Renal pelvis (tissue), 4 donors: ENCODE measurements around the gene VWF. TPM values are rescaled to one million over a fixed set of nuclear protein-coding genes. Genes with fewer than 3 reads are reported as not detected.
"Not testable (repeated sequence)": the region's sequence is repeated elsewhere in the genome, so short reads cannot be mapped to it uniquely, and the experiment has no call there.

Experiments
- DNase-seq: peaks from one replicate; pipeline ENCODE4 v3.0.0-alpha.2; 2013
- polyA plus RNA-seq, 3 donors: library from polyadenylated mRNA; unstranded; fragments of 120-200 nt; gene quantifications; one replicate each; pipeline ENCODE4 v1.2.1, GENCODE V29; 2013; ENCODE audit not compliant: insufficient read length in 3 of 3

The VWF gene
- polyA plus RNA-seq, 3 donors, result 9.4 to 18.1 (median 10.6) TPM

GRCh38 chr12:6146509-6146908 lies 22.0 kb upstream of the VWF start:
- no peak for DNase-seq

GRCh38 chr12:6145564-6145963 lies 21.1 kb upstream of the VWF start:
- DNase-seq, result no peak

- no peak for DNase-seq
These were observed 18.8 kb upstream of the VWF start for GRCh38 chr12:6143303-6143675.

- DNase-seq, result not testable (repeated sequence)
These were observed 18.2 kb upstream of the VWF start for GRCh38 chr12:6142368-6143302.

- DNase-seq, result not testable (repeated sequence)
These were observed 17.4 kb upstream of the VWF start for GRCh38 chr12:6141731-6142367.

- peak; percentile 60 for DNase-seq
These were observed 16.4 kb upstream of the VWF start for GRCh38 chr12:6140651-6141447.

- DNase-seq, result no peak
These were observed 10.6 kb upstream of the VWF start for GRCh38 chr12:6135071-6135470.

- DNase-seq, result no peak
These were observed 9.2 kb upstream of the VWF start for GRCh38 chr12:6133642-6134041.

GRCh38 chr12:6132496-6132895 lies 8.0 kb upstream of the VWF start:
- no peak for DNase-seq

- DNase-seq, result no peak
These were observed 789 bp upstream of the VWF start for GRCh38 chr12:6125310-6125608.

- no peak for DNase-seq
These were observed 1.2 kb downstream of the VWF start for GRCh38 chr12:6123258-6123657.

- DNase-seq, result no peak
These were observed 2.3 kb downstream of the VWF start for GRCh38 chr12:6122201-6122600.

- DNase-seq, result no peak
These were observed 3.5 kb downstream of the VWF start for GRCh38 chr12:6120796-6121473.

- no peak for DNase-seq
These were observed 5.4 kb downstream of the VWF start for GRCh38 chr12:6118891-6119568.

- no peak for DNase-seq
These were observed 7.9 kb downstream of the VWF start for GRCh38 chr12:6116471-6117021.

- DNase-seq, result no peak
These were observed 9.1 kb downstream of the VWF start for GRCh38 chr12:6115389-6115788.

GRCh38 chr12:6114476-6114870 lies 10.0 kb downstream of the VWF start:
- DNase-seq, result no peak

GRCh38 chr12:6113691-6114475 lies 10.6 kb downstream of the VWF start:
- DNase-seq, result no peak

GRCh38 chr12:6112004-6112403 lies 12.5 kb downstream of the VWF start:
- DNase-seq, result no peak

GRCh38 chr12:6110006-6110405 lies 14.5 kb downstream of the VWF start:
- no peak for DNase-seq
